T-helper 1 cell treated with Interleukin-12 subunit alpha and Interleukin-12 subunit beta and Interleukin-4 antibody, amounts not matched to agents 30 μg/mL and 1 μg/mL, for 36 hours (primary cell): ENCODE measurements around the gene ZNF438.

Experiments used
- H3K27ac Mint-ChIP-seq: one replicate; pipeline ENCODE4 v1.8.0; 2021; ENCODE audit warnings: mild to moderate bottlenecking, mixed read lengths
- H3K27me3 Mint-ChIP-seq: one replicate; pipeline ENCODE4 v1.8.0; 2021; ENCODE audit warnings: low read depth, mixed read lengths
- H3K36me3 Mint-ChIP-seq: one replicate; pipeline ENCODE4 v1.8.0; 2021; ENCODE audit warnings: low read depth, mixed read lengths
- H3K4me1 Mint-ChIP-seq: one replicate; pipeline ENCODE4 v1.8.0; 2021; ENCODE audit warnings: low read depth, mixed read lengths
- H3K4me3 Mint-ChIP-seq: one replicate; pipeline ENCODE4 v1.8.0; 2021; ENCODE audit warnings: mild to moderate bottlenecking, moderate library complexity, mixed read lengths
- H3K9me3 Mint-ChIP-seq: one replicate; pipeline ENCODE4 v1.8.0; 2021; ENCODE audit warnings: mixed read lengths

ZNF438 gene

GRCh38 chr10:30894221-30894620, 137.4 kb downstream of the ZNF438 start:
- Mint-ChIP-seq H3K9me3 (peaks cover 7% of the 10 kb centered on the region), H3K27me3 (no peaks in the 10 kb centered on the region), H3K27ac (no peak overlapping the region), H3K4me3 (no peak overlapping the region), H3K4me1 (no peaks in the 10 kb centered on the region), H3K36me3 (peaks cover 7% of the 10 kb centered on the region)

- no peaks in the 10 kb centered on the region for H3K4me1 Mint-ChIP-seq
- no peaks in the 10 kb centered on the region for H3K9me3 Mint-ChIP-seq
- peaks cover 3% of the 10 kb centered on the region for H3K36me3 Mint-ChIP-seq
- no peak overlapping the region for H3K4me3 Mint-ChIP-seq
- no peak overlapping the region for H3K27ac Mint-ChIP-seq
- H3K27me3 Mint-ChIP-seq = no peaks in the 10 kb centered on the region
Observed at GRCh38 chr10:30893208-30893607, 138.5 kb downstream of the ZNF438 start.

- no peak overlapping the region for H3K27ac Mint-ChIP-seq
- no peaks in the 10 kb centered on the region for H3K27me3 Mint-ChIP-seq
- no peaks in the 10 kb centered on the region for H3K4me1 Mint-ChIP-seq
- no peaks in the 10 kb centered on the region for H3K9me3 Mint-ChIP-seq
- peaks cover 3% of the 10 kb centered on the region for H3K36me3 Mint-ChIP-seq
- H3K4me3 Mint-ChIP-seq = no peak overlapping the region
Observed at GRCh38 chr10:30887839-30888238, 143.8 kb downstream of the ZNF438 start.

- Mint-ChIP-seq H3K27me3 (no peaks in the 10 kb centered on the region), H3K36me3 (peaks cover 3% of the 10 kb centered on the region), H3K27ac (no peak overlapping the region), H3K4me3 (no peak overlapping the region), H3K9me3 (no peaks in the 10 kb centered on the region), H3K4me1 (no peaks in the 10 kb centered on the region)
Observed at GRCh38 chr10:30885423-30885822, 146.2 kb downstream of the ZNF438 start.

GRCh38 chr10:30883751-30884150, 147.9 kb downstream of the ZNF438 start:
- Mint-ChIP-seq H3K4me1 (no peaks in the 10 kb centered on the region), H3K27ac (no peak overlapping the region), H3K36me3 (no peaks in the 10 kb centered on the region), H3K27me3 (no peaks in the 10 kb centered on the region), H3K9me3 (no peaks in the 10 kb centered on the region), H3K4me3 (no peak overlapping the region)

GRCh38 chr10:30883116-30883515, 148.5 kb downstream of the ZNF438 start:
- H3K9me3 Mint-ChIP-seq = no peaks in the 10 kb centered on the region
- no peaks in the 10 kb centered on the region for H3K4me1 Mint-ChIP-seq
- H3K27ac Mint-ChIP-seq = no peak overlapping the region
- H3K27me3 Mint-ChIP-seq = no peaks in the 10 kb centered on the region
- H3K36me3 Mint-ChIP-seq = no peaks in the 10 kb centered on the region
- H3K4me3 Mint-ChIP-seq = no peak overlapping the region

GRCh38 chr10:30882281-30882680, 149.4 kb downstream of the ZNF438 start:
- Mint-ChIP-seq H3K9me3 (no peaks in the 10 kb centered on the region), H3K27me3 (no peaks in the 10 kb centered on the region), H3K27ac (no peak overlapping the region), H3K4me3 (no peak overlapping the region), H3K36me3 (no peaks in the 10 kb centered on the region), H3K4me1 (no peaks in the 10 kb centered on the region)

- no peaks in the 10 kb centered on the region for H3K4me1 Mint-ChIP-seq
- H3K36me3 Mint-ChIP-seq = no peaks in the 10 kb centered on the region
- H3K4me3 Mint-ChIP-seq = no peak overlapping the region
- no peaks in the 10 kb centered on the region for H3K9me3 Mint-ChIP-seq
- H3K27me3 Mint-ChIP-seq = no peaks in the 10 kb centered on the region
- H3K27ac Mint-ChIP-seq = no peak overlapping the region
Observed at GRCh38 chr10:30878920-30879319, 152.7 kb downstream of the ZNF438 start.

- Mint-ChIP-seq H3K36me3 (no peaks in the 10 kb centered on the region), H3K4me3 (no peak overlapping the region)
Observed at GRCh38 chr10:30877111-30877510, 154.6 kb downstream of the ZNF438 start.

GRCh38 chr10:30873411-30873810, 158.3 kb downstream of the ZNF438 start:
- no peak overlapping the region for H3K27ac Mint-ChIP-seq
- no peaks in the 10 kb centered on the region for H3K9me3 Mint-ChIP-seq
- peaks cover 2% of the 10 kb centered on the region for H3K4me1 Mint-ChIP-seq
- H3K4me3 Mint-ChIP-seq = no peak overlapping the region
- no peaks in the 10 kb centered on the region for H3K27me3 Mint-ChIP-seq
- H3K36me3 Mint-ChIP-seq = no peaks in the 10 kb centered on the region

More at GRCh38 chr10:30877111-30877510, 154.6 kb downstream of the ZNF438 start:
- Mint-ChIP-seq H3K27me3 (no peaks in the 10 kb centered on the region), H3K9me3 (no peaks in the 10 kb centered on the region), H3K4me1 (peaks cover 2% of the 10 kb centered on the region), H3K27ac (no peak overlapping the region)

GRCh38 chr10:30870896-30871295, 160.8 kb downstream of the ZNF438 start:
- no peaks in the 10 kb centered on the region for H3K36me3 Mint-ChIP-seq
- no peak overlapping the region for H3K27ac Mint-ChIP-seq
- peaks cover 2% of the 10 kb centered on the region for H3K4me1 Mint-ChIP-seq
- H3K9me3 Mint-ChIP-seq = no peaks in the 10 kb centered on the region
- H3K27me3 Mint-ChIP-seq = no peaks in the 10 kb centered on the region
- no peak overlapping the region for H3K4me3 Mint-ChIP-seq

GRCh38 chr10:30869566-30869965, 162.1 kb downstream of the ZNF438 start:
- H3K27ac Mint-ChIP-seq = no peak overlapping the region
- H3K36me3 Mint-ChIP-seq = no peaks in the 10 kb centered on the region
- H3K4me3 Mint-ChIP-seq = no peak overlapping the region

GRCh38 chr10:30868611-30869010, 163.1 kb downstream of the ZNF438 start:
- Mint-ChIP-seq H3K9me3 (no peaks in the 10 kb centered on the region), H3K27ac (no peak overlapping the region), H3K36me3 (no peaks in the 10 kb centered on the region), H3K4me1 (peaks cover 2% of the 10 kb centered on the region), H3K27me3 (no peaks in the 10 kb centered on the region), H3K4me3 (no peak overlapping the region)

More at GRCh38 chr10:30869566-30869965, 162.1 kb downstream of the ZNF438 start:
- no peaks in the 10 kb centered on the region for H3K9me3 Mint-ChIP-seq
- H3K27me3 Mint-ChIP-seq = no peaks in the 10 kb centered on the region
- peaks cover 2% of the 10 kb centered on the region for H3K4me1 Mint-ChIP-seq

- H3K4me1 Mint-ChIP-seq = no peaks in the 10 kb centered on the region
- no peak overlapping the region for H3K4me3 Mint-ChIP-seq
- no peaks in the 10 kb centered on the region for H3K36me3 Mint-ChIP-seq
- no peaks in the 10 kb centered on the region for H3K9me3 Mint-ChIP-seq
- H3K27ac Mint-ChIP-seq = no peak overlapping the region
- H3K27me3 Mint-ChIP-seq = no peaks in the 10 kb centered on the region
Observed at GRCh38 chr10:30866896-30867295, 164.8 kb downstream of the ZNF438 start.

GRCh38 chr10:30865141-30865926, 166.3 kb downstream of the ZNF438 start:
- H3K27me3 Mint-ChIP-seq = no peaks in the 10 kb centered on the region
- H3K4me3 Mint-ChIP-seq = no peak overlapping the region
- H3K4me1 Mint-ChIP-seq = no peaks in the 10 kb centered on the region
- H3K36me3 Mint-ChIP-seq = no peaks in the 10 kb centered on the region
- no peaks in the 10 kb centered on the region for H3K9me3 Mint-ChIP-seq
- no peak overlapping the region for H3K27ac Mint-ChIP-seq
